SKM-1 treated with dmso at 0.1 percent for 144 hours (cell line): ENCODE results near the gene GALNS.
"Not testable (repeated sequence)": the region's sequence is repeated elsewhere in the genome, so short reads cannot be mapped to it uniquely, and the experiment has no call there.

Experiments
- DNase-seq: peaks from one replicate; lab custom pipeline; 2025; ENCODE audit not compliant: unreplicated experiment; lab: John Stamatoyannopoulos, UW

GALNS gene

GRCh38 chr16:88772871-88773811 is 83.6 kb downstream of the GALNS start:
- DNase-seq = no peak

GRCh38 chr16:88771781-88772180 is 85.0 kb downstream of the GALNS start:
- DNase-seq = not testable (repeated sequence)

- no peak for DNase-seq
Observed at GRCh38 chr16:88771294-88771772, 85.4 kb downstream of the GALNS start.

- no peak for DNase-seq
Observed at GRCh38 chr16:88770461-88771293, 86.1 kb downstream of the GALNS start.

- DNase-seq = no peak
Observed at GRCh38 chr16:88769617-88770460, 86.9 kb downstream of the GALNS start.

GRCh38 chr16:88768071-88768783 is 88.5 kb downstream of the GALNS start:
- DNase-seq = no peak

- DNase-seq = no peak
Observed at GRCh38 chr16:88767546-88768070, 89.1 kb downstream of the GALNS start.

- no peak for DNase-seq
Observed at GRCh38 chr16:88766975-88767374, 89.8 kb downstream of the GALNS start.

GRCh38 chr16:88764913-88765349 is 91.8 kb downstream of the GALNS start:
- no peak for DNase-seq

- no peak for DNase-seq
Observed at GRCh38 chr16:88764080-88764479, 92.7 kb downstream of the GALNS start.
